Spleen (tissue), 11 donors: ENCODE results near the gene KRT7. TPM values are rescaled to one million over a fixed set of nuclear protein-coding genes. Genes with fewer than 3 reads are reported as not detected.

Experiments used
- DNase-seq: peaks from one replicate; pipeline ENCODE4 v3.0.0-alpha.2; 2020
- H3K27ac ChIP-seq, 8 donors: fragments of 200-600 bp; sonication (generic) in 7 of 8; 1 replicate in 4 of 8; 2 replicates in 4 of 8; pipeline versions ENCODE4 v1.5.0 to v1.8.0; 2016 to 2021; ENCODE audit warnings: inconsistent platforms in 4 of 8, mild to moderate bottlenecking in 4 of 8, moderate library complexity in 1 of 8
- H3K27me3 ChIP-seq, 7 donors: fragments of 200-600 bp; sonication (generic) in 6 of 7; replicated peaks in 1 of 7; 1 replicate in 4 of 7; 2 replicates in 3 of 7; pipeline versions ENCODE4 v1.5.0 to v1.8.0; 2016 to 2021; ENCODE audit warnings: inconsistent platforms in 3 of 7, mild to moderate bottlenecking in 1 of 7
- H3K36me3 ChIP-seq, 6 donors: fragments of 200-600 bp; sonication (generic) in 5 of 6; 1 replicate in 4 of 6; 2 replicates in 2 of 6; pipeline versions ENCODE4 v1.5.0 to v1.8.0; 2016 to 2021; ENCODE audit warnings: inconsistent platforms in 2 of 6
- H3K4me1 ChIP-seq, 6 donors: fragments of 200-600 bp; sonication (generic) in 5 of 6; 1 replicate in 3 of 6; 2 replicates in 3 of 6; pipeline versions ENCODE4 v1.5.0 to v1.8.0; 2016 to 2021; ENCODE audit warnings: inconsistent platforms in 3 of 6
- H3K4me3 ChIP-seq, 8 donors: fragments of 200-600 bp; sonication (generic) in 7 of 8; 1 replicate in 4 of 8; 2 replicates in 4 of 8; pipeline versions ENCODE4 v1.5.0 to v1.8.0; 2016 to 2021; ENCODE audit warnings: inconsistent platforms in 4 of 8, mild to moderate bottlenecking in 4 of 8, moderate library complexity in 2 of 8
- H3K9me3 ChIP-seq, 8 donors: fragments of 200-600 bp; sonication (generic) in 7 of 8; 1 replicate in 4 of 8; 2 replicates in 4 of 8; pipeline versions ENCODE4 v1.5.0 to v1.8.0; 2016 to 2021; ENCODE audit warnings: inconsistent platforms in 4 of 8
- CTCF ChIP-seq, 11 experiments: fragments of 200-600 bp in 7 of 11; fragments of 450-650 bp in 4 of 11; sonication (generic) in 4 of 11; IDR thresholded peaks in 8 of 11; conservative IDR thresholded peaks in 3 of 11; 1 replicate in 7 of 11; 2 replicates in 4 of 11; pipeline versions ENCODE4 v1.4.0 to v1.8.0; 2016 to 2021; ENCODE audit warnings: antibody characterized with exemption in 11 of 11, inconsistent platforms in 4 of 11, mild to moderate bottlenecking in 1 of 11
- POLR2A ChIP-seq, 3 donors: fragments of 450-650 bp; IDR thresholded peaks; one replicate each; pipeline ENCODE4 v1.5.1; 2017; ENCODE audit warnings: antibody characterized with exemption in 3 of 3, mild to moderate bottlenecking in 1 of 3
- POLR2AphosphoS5 ChIP-seq, 3 donors: sonication (generic); formaldehyde crosslinking; IDR thresholded peaks; one replicate each; pipeline ENCODE4 v1.5.1; 2017; ENCODE audit warnings: antibody characterized with exemption in 3 of 3
- WGBS, 5 donors: extraction: QIAGEN DNeasy Blood & Tissue Kit in 3 of 5; methylation state at CpG; one replicate each; pipeline versions ENCODE4 v1.1.5 to v1.1.7; 2013 to 2018; 5-methylcytosine and 5-hydroxymethylcytosine counted together
- intact Hi-C: fragments of 100-400 bp; cut with DNase I; formaldehyde crosslinking; loops from one replicate; pipeline ENCODE4 v1.15.0; 2023; ENCODE audit warnings: low total_unique reads
- polyA plus RNA-seq, 3 donors: library from polyadenylated mRNA; stranded (reverse); fragments of 200-250 nt; gene quantifications; one replicate each; pipeline ENCODE4 v1.2.1, GENCODE V29; 2013
- total RNA-seq, 7 donors: library from RNA; depleted of rRNA in 3 of 7; stranded (reverse); fragments of >200 nt in 3 of 7; fragmentation: NEBNext Ultra II Directional in 4 of 7; extraction: Animal tissue kit (Norgen Biotek cat#: 25700) in 4 of 7; gene quantifications; one replicate each; pipeline versions ENCODE4 v1.1.0 to v1.2.1, GENCODE V29; 2016 to 2021
- donor health status: healthy with polysubstance abuse.
- donor health status: DM: no; HTN: no; CAD: no; lungs with moderate emphysema.
- donor health status: DM: no; HTN: no; CAD: no.
- donor health status: Bipolar disorder and iron deficiency.
- donor health status: healthy.
- donor health status: DM: no; HTN: no; CAD: no.
- donor health status: DM: yes; HTN: yes; CAD: no.

Gene KRT7
- total and polyA plus RNA-seq, 10 donors: 0.73 to 1.9 (median 1.2) TPM; not detected in 3

DNA sequence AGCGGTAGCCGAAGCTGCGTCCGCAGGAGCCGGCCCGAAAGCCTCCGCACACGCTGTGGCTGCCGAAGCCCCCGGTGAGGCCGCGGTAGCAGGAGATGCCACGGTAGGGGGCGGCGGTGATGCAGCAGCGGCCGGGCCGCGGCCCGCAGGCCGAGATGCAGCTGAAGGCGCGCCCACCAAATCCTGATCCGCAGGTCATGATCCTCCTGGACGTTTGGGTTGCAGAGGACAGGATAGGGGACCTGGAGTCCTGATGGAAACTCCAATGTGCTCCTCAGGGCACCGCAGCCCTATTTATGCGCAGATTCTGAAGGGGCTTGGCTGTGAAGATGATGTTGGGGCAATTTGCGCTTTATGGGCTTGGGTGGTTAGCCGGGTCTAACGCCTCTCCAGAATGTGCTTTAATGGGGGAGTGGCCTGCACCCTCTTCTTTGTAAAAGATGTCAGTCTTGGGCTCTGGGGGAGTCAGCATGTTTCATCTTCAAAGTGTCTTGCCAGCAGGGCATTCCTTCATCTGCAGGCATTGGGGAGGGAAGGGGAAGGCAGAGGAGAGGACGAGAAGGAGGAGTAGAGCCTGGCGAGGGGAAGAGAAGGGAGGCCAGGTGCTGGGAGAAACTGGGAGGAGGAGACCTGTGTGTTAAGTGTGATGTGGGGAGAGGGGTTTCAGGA is 58.4 kb downstream of the KRT7 start, which contains the start of gene KRT81:
TSS of gene KRT81 (minus strand) at position 268 of the 669 bp plus-strand sequence. CDS start at position 199, 69 bp downstream.
- peak; percentile 31 for DNase-seq
- intact Hi-C loops: no loop called here
- H3K27me3 ChIP-seq: peaks cover 0 to 16% (median 0%) of the 10 kb centered on the region in 7 donors
- WGBS, 5 donors: 60 to 77% (median 68%) methylated on average over 5 to 24 of the region's 32 CpGs
- TF ChIP-seq CTCF (IDR thresholded peaks at IDR 0.05 in 8 of 11, conservative IDR thresholded peaks at IDR 0.05 in 3 of 11): no peak
- no peak for TF ChIP-seq POLR2A (IDR thresholded peaks at IDR 0.05)
- no peak for TF ChIP-seq POLR2AphosphoS5 (IDR thresholded peaks at IDR 0.05)
- no peak within 1 kb of the TSS for H3K4me3 ChIP-seq
- H3K36me3 ChIP-seq: no peaks in the 10 kb centered on the region
- H3K4me1 ChIP-seq: peaks cover 0 to 4% (median 0%) of the 10 kb centered on the region in 6 donors
- H3K27ac ChIP-seq: no peak within 1 kb of the TSS
- no peaks in the 10 kb centered on the region for H3K9me3 ChIP-seq

- peaks cover 0 to 29% (median 0%) of the 10 kb centered on the region in 7 donors for H3K27me3 ChIP-seq
- 84 to 100% (median 93%) methylated on average over 1 of the region's 1 CpG for WGBS, 5 donors
- H3K36me3 ChIP-seq: no peaks in the 10 kb centered on the region
- DNase-seq: no peak
- no peak overlapping the region for H3K27ac ChIP-seq
- H3K4me1 ChIP-seq: no peaks in the 10 kb centered on the region
- intact Hi-C loops: no loop called here
- TF ChIP-seq POLR2AphosphoS5 (IDR thresholded peaks at IDR 0.05): no peak
- TF ChIP-seq CTCF (IDR thresholded peaks at IDR 0.05 in 8 of 11, conservative IDR thresholded peaks at IDR 0.05 in 3 of 11): no peak
- no peak for TF ChIP-seq POLR2A (IDR thresholded peaks at IDR 0.05)
- no peak overlapping the region for H3K4me3 ChIP-seq
- no peaks in the 10 kb centered on the region for H3K9me3 ChIP-seq
These were observed 60.9 kb downstream of the KRT7 start for GRCh38 chr12:52293926-52294325.

DNA sequence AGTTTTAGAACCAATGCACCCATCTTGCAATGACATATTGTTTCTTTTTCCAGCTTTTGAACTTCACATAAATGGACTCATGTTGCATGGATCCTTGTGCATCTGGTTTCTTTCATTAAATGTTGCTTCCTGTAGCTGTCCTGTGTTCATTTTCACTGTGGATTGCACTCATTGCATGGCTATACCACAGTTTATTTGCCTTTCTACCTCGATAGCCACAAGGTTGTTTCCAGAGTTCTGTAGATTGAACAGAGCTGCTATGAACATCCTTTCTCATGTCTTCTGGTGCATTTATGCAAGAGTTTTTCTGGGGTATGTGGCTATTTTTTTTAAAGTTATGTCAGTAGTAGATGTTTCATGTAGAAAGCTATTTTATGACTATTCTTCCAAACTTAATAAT is 61.8 kb downstream of the KRT7 start:
- Histone ChIP-seq H3K4me3 (no peak overlapping the region), H3K27me3 (peaks cover 0 to 29% (median 0%) of the 10 kb centered on the region in 7 donors), H3K27ac (no peak overlapping the region), H3K4me1 (no peaks in the 10 kb centered on the region), H3K9me3 (no peaks in the 10 kb centered on the region), H3K36me3 (no peaks in the 10 kb centered on the region)
- no peak for DNase-seq
- 33 to 53% (median 36%) methylated on average over 1 of the region's 1 CpG for WGBS, 5 donors
- no peak for TF ChIP-seq POLR2A (IDR thresholded peaks at IDR 0.05)
- TF ChIP-seq POLR2AphosphoS5 (IDR thresholded peaks at IDR 0.05): no peak
- TF ChIP-seq CTCF (IDR thresholded peaks at IDR 0.05 in 8 of 11, conservative IDR thresholded peaks at IDR 0.05 in 3 of 11): no peak
- intact Hi-C loops: no loop called here

DNA sequence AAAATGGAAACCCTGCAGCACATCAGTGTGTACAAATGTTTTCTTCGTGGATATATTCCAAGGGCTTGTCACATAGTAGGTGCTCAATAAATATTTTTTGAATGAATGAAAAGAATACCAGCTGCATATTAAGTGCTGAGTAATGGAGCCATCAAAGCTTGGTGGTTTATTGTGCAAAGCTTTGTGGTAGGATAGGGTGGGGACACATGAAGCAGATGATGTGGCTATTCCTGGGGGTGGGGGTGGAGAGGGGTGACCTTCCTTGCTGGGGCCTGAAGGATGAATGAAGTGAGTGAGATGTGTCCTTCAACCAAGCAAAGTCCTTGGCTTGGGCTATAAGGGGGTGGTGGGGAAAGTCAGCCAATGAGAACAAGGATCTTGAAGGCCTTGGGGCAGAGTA is 62.6 kb downstream of the KRT7 start:
- WGBS, 5 donors: 67 to 82% (median 76%) methylated on average over 1 of the region's 1 CpG
- H3K27ac ChIP-seq: no peak overlapping the region
- intact Hi-C loops: no loop called here
- peaks cover 0 to 29% (median 0%) of the 10 kb centered on the region in 7 donors for H3K27me3 ChIP-seq
- TF ChIP-seq POLR2A (IDR thresholded peaks at IDR 0.05) (no peak), POLR2AphosphoS5 (IDR thresholded peaks at IDR 0.05) (no peak), CTCF (IDR thresholded peaks at IDR 0.05 in 8 of 11, conservative IDR thresholded peaks at IDR 0.05 in 3 of 11) (no peak)
- no peak overlapping the region for H3K4me3 ChIP-seq
- no peaks in the 10 kb centered on the region for H3K36me3 ChIP-seq
- H3K9me3 ChIP-seq: no peaks in the 10 kb centered on the region
- H3K4me1 ChIP-seq: no peaks in the 10 kb centered on the region
- no peak for DNase-seq
